Cardiac muscle cell (in vitro differentiated cells and primary cell): Measurements from ENCODE around the gene GLMN. TPM values are rescaled to one million over a fixed set of nuclear protein-coding genes. Genes with fewer than 3 reads are reported as not detected.
"Not testable (repeated sequence)": the region's sequence is repeated elsewhere in the genome, so short reads cannot be mapped to it uniquely, and the experiment has no call there.

Experiments used
- DNase-seq, 2 donors: peaks; one replicate each; pipeline versions ENCODE4 v3.0.0 to v3.0.0-alpha.2; 2010 to 2017; ENCODE audit warnings: low read depth in 1 of 2, low spot score in 1 of 2
- H3K27ac ChIP-seq: fragments of 200-600 bp; sonication (generic); 2 replicates; pipeline ENCODE4 v1.5.1; 2016
- H3K27me3 ChIP-seq: fragments of 200-600 bp; sonication (generic); 2 replicates; pipeline ENCODE4 v1.6.0; 2016; ENCODE audit warnings: control low read depth
- H3K36me3 ChIP-seq: fragments of 200-600 bp; sonication (generic); 2 replicates; pipeline ENCODE4 v1.5.1; 2016; ENCODE audit warnings: control low read depth
- H3K4me1 ChIP-seq: fragments of 200-600 bp; sonication (generic); 2 replicates; pipeline ENCODE4 v1.8.1; 2017; ENCODE audit warnings: low read depth, mild to moderate bottlenecking, mixed run types
- H3K4me3 ChIP-seq: fragments of 200-600 bp; sonication (generic); 2 replicates; pipeline ENCODE4 v1.5.1; 2016; ENCODE audit warnings: mild to moderate bottlenecking
- H3K9me3 ChIP-seq: fragments of 200-600 bp; sonication (generic); 2 replicates; pipeline ENCODE4 v1.5.1; 2017; ENCODE audit warnings: low read depth, mild to moderate bottlenecking, control low read depth
- polyA plus RNA-seq: library from polyadenylated mRNA; unstranded; fragments of >200 nt; fragmentation: Nextera tagmentation; extraction: Ambion mirVana; gene quantifications from 2 replicates; pipeline ENCODE4 v1.2.1, GENCODE V29; 2016
- total RNA-seq: library from RNA; depleted of rRNA; stranded (reverse); fragments of >200 nt; gene quantifications from 2 replicates; pipeline ENCODE4 v1.2.3, GENCODE V29; 2016
- TF ChIP-seq, protein P1 (sequence below): IDR thresholded peaks from 2 replicates; pipeline ENCODE4 v1.5.1; 2012; ENCODE audit warnings: low read depth, mild to moderate bottlenecking, low read length

The GLMN gene
- total and polyA plus RNA-seq, 2 experiments from 2014 or later = 12.4 to 26.2 TPM

DNA sequence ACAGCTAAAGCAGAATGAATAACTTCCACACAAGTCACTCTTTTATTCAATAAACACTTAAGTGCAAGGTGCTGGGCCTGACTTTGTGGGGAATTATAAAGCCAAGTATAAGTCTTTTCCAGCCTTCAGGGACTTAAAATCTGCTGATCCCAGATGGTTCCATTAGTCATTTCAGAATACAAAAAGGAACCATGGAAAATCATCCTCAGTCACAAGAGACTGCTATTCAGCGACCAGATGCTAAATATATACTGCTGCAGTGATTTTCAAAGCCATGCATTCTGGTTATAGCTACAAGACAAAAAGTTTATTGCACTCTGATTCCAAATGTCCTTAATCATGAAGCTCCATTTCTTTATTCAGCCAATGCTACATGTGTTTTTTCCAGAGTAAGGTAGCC, 25.7 kb downstream of the GLMN start:
- no peaks in the 10 kb centered on the region for H3K27me3 ChIP-seq
- no peak overlapping the region for H3K27ac ChIP-seq
- H3K9me3 ChIP-seq = no peaks in the 10 kb centered on the region
- no peak overlapping the region for H3K4me3 ChIP-seq
- no peak for DNase-seq
- H3K36me3 ChIP-seq = peaks cover 13% of the 10 kb centered on the region
- TF ChIP-seq, protein P1, sequence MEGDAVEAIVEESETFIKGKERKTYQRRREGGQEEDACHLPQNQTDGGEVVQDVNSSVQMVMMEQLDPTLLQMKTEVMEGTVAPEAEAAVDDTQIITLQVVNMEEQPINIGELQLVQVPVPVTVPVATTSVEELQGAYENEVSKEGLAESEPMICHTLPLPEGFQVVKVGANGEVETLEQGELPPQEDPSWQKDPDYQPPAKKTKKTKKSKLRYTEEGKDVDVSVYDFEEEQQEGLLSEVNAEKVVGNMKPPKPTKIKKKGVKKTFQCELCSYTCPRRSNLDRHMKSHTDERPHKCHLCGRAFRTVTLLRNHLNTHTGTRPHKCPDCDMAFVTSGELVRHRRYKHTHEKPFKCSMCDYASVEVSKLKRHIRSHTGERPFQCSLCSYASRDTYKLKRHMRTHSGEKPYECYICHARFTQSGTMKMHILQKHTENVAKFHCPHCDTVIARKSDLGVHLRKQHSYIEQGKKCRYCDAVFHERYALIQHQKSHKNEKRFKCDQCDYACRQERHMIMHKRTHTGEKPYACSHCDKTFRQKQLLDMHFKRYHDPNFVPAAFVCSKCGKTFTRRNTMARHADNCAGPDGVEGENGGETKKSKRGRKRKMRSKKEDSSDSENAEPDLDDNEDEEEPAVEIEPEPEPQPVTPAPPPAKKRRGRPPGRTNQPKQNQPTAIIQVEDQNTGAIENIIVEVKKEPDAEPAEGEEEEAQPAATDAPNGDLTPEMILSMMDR = no peak
- H3K4me1 ChIP-seq = no peaks in the 10 kb centered on the region

DNA sequence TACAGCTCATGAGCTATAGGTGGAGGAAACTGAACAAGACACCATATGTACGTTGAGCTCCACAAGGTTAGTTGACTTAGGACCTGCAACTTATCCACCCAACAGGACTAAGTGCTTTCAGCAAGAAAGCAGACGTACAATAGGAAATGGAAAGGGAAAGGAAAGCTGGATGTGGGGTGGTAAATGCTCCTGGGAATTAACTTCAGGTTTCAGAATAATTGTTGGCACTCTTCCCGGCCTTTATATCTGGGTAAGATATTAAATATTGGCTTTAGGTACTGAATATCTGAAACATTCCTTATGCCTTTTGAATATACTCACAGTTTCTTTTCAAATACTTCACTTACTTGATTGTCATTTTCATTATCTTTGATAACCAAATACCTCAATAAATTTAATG, 36.3 kb downstream of the GLMN start:
- TF ChIP-seq, protein P1 = no peak
- Histone ChIP-seq H3K4me3 (no peak overlapping the region), H3K4me1 (no peaks in the 10 kb centered on the region), H3K36me3 (peaks cover 19% of the 10 kb centered on the region), H3K27ac (no peak overlapping the region), H3K27me3 (no peaks in the 10 kb centered on the region), H3K9me3 (no peaks in the 10 kb centered on the region)
- peak in 1 of 2 donors; percentile 66 for DNase-seq

DNA sequence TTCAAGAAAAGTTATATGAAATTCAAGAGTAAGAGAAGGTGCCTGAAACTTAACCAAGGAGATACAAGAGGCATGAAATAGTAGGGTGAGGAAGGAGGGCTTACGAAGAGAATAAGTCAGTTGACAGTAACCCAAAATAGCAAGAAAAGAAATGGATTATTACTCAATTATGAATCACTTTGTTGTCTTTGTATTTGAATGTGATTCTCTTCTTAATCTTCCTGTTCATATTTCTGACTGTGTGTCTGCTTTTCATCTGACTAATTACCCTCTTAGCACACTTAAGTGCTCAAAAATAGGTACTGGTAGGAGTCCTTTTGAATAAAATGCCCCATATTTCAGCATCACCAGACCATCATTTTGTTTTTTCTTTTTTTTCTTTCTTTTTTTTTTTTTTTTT, 39.4 kb downstream of the GLMN start:
- no peak overlapping the region for H3K27ac ChIP-seq
- H3K36me3 ChIP-seq = peaks cover 10% of the 10 kb centered on the region
- no peak for DNase-seq
- TF ChIP-seq, protein P1 = no peak
- no peaks in the 10 kb centered on the region for H3K4me1 ChIP-seq
- H3K9me3 ChIP-seq = no peaks in the 10 kb centered on the region
- H3K4me3 ChIP-seq = no peak overlapping the region
- H3K27me3 ChIP-seq = no peaks in the 10 kb centered on the region

DNA sequence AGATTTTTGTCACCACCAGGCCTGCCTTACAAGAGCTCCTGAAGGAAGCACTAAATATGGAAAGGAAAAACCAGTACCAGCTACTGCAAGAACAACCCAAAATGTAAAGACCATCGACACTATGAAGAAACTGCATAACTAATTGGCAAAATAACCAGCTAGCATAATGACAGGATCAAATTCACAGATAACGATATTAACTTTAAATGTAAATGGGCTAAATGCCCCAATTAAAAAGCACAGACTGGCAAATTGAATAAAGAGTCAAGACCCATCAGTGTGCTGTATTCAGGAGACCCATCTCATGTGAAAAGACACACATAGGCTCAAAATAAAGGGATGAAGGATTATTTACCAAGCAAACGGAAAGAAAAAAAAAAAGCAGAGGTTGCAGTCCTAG, 44.1 kb downstream of the GLMN start:
- H3K4me1 ChIP-seq, H3K4me3 ChIP-seq, H3K36me3 ChIP-seq, H3K27ac ChIP-seq, H3K27me3 ChIP-seq, DNase-seq, H3K9me3 ChIP-seq: not testable (repeated sequence)

DNA sequence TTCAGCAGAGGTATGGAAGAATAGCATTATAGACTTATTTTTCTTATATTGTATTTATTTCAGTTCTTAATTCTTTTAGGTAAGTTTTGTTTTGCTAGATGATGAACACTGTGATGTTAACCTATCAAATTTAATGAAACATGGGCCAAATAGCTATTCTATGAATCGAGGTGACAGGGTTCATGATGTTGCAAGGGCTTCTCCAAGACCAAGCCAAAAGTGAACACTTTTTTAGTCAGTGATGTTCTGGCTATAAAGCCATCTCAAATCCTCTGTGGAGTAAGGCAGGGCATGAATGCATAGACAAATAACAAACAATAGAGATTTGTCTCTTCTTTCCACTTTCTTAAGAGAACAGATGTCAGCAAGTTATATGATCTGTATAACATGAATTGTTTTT, 54.4 kb downstream of the GLMN start:
- peaks cover 10% of the 10 kb centered on the region for H3K36me3 ChIP-seq

DNA sequence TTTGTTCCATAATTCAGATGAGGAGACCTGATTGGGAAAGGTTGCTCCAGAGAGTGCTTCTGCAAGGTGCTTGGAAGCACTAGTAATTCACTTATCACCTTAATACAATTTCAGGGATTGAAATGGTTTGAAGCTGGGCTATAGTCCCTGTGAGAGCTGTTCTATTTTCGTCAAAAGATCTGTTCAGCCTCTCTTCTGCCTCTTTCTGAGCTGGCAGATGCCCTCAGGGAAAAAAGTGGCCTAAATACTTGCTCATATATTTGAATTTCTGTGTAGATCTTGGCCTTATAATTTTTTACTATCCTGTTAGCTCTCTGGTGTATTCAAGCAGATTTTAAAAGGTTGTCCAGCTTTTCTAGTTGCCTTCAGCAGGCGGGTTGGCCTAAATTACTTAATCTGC, 58.8 kb downstream of the GLMN start:
- TF ChIP-seq, protein P1 = no peak
- no peaks in the 10 kb centered on the region for H3K9me3 ChIP-seq
- H3K27ac ChIP-seq = no peak overlapping the region
- H3K4me1 ChIP-seq = no peaks in the 10 kb centered on the region
- no peaks in the 10 kb centered on the region for H3K36me3 ChIP-seq
- H3K27me3 ChIP-seq = no peaks in the 10 kb centered on the region
- DNase-seq = peak in 1 of 2 donors; percentile 3
- no peak overlapping the region for H3K4me3 ChIP-seq

More for the DNA sequence above, 54.4 kb downstream of the GLMN start:
- TF ChIP-seq, protein P1 = no peak
- Histone ChIP-seq H3K4me3 (no peak overlapping the region), H3K4me1 (no peaks in the 10 kb centered on the region), H3K27ac (peak overlapping the region; percentile 20), H3K27me3 (no peaks in the 10 kb centered on the region), H3K9me3 (no peaks in the 10 kb centered on the region)
- no peak for DNase-seq
